Measurements from ENCODE around the gene GET3. TPM values are rescaled to one million over a fixed set of nuclear protein-coding genes. Genes with fewer than 3 reads are reported as not detected.

The GET3 gene
- total and polyA plus RNA-seq, 2 of the 13 experiments (the other 11 are each of a cell fraction or from before 2014, with no cell fraction given): 57.7 to 59.4 TPM

- TF ChIP-seq HNF1A (IDR thresholded peaks at IDR 0.05; ENCODE audit: low read depth) (no peak), HNF1A (CRISPR knock-in tag; IDR thresholded peaks at IDR 0.05; ENCODE audit: borderline replicate concordance) (no peak), PRDM15 (CRISPR knock-in tag; IDR thresholded peaks at IDR 0.05) (peak; percentile 43; the same call in 1 of the 2 replicates), ZNF484 (CRISPR knock-in tag; IDR thresholded peaks at IDR 0.05; ENCODE audit: borderline replicate concordance, low read depth) (no peak), HMGXB4 (CRISPR knock-in tag; IDR thresholded peaks at IDR 0.05; ENCODE audit: borderline replicate concordance in 1 of 2, low read depth in 1 of 2) (peak in 1 of 2 experiments; percentile 20; a peak in 1 of 4 replicates), PREB (CRISPR knock-in tag; IDR thresholded peaks at IDR 0.05) (no peak), ZFP62 (CRISPR knock-in tag; IDR thresholded peaks at IDR 0.05) (no peak), XRCC5 (optimal IDR thresholded peaks at IDR 0.05; ENCODE audit: low read length) (peak; percentile 47), SRF (IDR thresholded peaks at IDR 0.05; ENCODE audit: low read depth, low read length) (peak; percentile 41; the same call in 1 of the 2 replicates), RNF2 (conservative IDR thresholded peaks at IDR 0.05; ENCODE audit: low read depth) (no peak), ZNF878 (CRISPR knock-in tag; IDR thresholded peaks at IDR 0.05) (0 out of 2 replicates have a peak, but pooled peaks have one; percentile 36), ATF7 (IDR thresholded peaks at IDR 0.05) (no peak), ATF7 (CRISPR knock-in tag; IDR thresholded peaks at IDR 0.05) (no peak)
These were observed 3.7 kb upstream of the GET3 start (continued) for GRCh38 chr19:12733369-12734214.

Measured in HepG2 (cell line).